ENCODE data around the gene TRHDE.
A peak's percentile ranks its signal among the peaks of the same experiment; 100 is the strongest.

Gene TRHDE

DNA sequence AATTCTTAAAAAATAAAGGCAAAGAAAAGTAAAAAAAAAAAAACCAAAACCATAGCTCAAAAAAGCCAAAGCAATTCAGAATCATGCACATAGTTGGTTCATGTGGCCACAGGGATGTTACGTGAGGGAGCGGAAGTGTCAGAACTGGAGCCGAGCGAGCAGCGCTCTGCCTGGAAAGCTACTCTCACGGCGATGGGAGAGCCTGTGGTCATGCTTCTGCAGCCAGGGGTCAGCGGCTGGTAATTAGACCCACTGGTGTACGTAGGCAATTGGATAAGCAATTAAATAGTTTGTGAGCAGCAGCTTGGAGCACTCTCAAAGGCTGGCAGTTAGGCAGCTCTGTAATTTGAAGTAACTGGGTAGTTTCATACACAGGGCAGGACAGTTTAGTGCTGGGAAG, 58.1 kb downstream of the TRHDE start:
- TF ChIP-seq, protein P1, sequence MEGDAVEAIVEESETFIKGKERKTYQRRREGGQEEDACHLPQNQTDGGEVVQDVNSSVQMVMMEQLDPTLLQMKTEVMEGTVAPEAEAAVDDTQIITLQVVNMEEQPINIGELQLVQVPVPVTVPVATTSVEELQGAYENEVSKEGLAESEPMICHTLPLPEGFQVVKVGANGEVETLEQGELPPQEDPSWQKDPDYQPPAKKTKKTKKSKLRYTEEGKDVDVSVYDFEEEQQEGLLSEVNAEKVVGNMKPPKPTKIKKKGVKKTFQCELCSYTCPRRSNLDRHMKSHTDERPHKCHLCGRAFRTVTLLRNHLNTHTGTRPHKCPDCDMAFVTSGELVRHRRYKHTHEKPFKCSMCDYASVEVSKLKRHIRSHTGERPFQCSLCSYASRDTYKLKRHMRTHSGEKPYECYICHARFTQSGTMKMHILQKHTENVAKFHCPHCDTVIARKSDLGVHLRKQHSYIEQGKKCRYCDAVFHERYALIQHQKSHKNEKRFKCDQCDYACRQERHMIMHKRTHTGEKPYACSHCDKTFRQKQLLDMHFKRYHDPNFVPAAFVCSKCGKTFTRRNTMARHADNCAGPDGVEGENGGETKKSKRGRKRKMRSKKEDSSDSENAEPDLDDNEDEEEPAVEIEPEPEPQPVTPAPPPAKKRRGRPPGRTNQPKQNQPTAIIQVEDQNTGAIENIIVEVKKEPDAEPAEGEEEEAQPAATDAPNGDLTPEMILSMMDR (conservative IDR thresholded peaks at IDR 0.05; ENCODE audit: low read depth, low read length): no peak
- peak; percentile 35 for DNase-seq (ENCODE audit: low read depth)
- no peak overlapping the region for H3K4me3 ChIP-seq (ENCODE audit: low read length)

DNA sequence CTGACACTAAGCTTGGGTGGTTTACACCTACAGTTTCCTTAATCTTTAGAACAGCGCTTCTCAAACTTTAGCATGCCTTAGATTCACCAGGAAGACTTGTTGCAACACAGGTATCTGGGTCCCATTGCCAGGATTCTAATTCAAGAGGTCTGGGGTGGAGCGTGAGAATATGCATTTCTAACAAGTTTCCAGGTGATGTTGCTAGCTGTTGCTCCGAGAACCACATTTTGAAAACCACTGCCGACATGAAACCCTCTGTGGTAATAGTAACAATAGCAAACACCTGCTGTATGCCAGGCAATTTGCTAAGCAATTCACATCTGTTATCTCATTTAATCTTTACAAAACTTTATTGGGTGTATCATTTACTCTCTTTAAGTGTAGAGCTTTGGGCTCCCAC, 58.6 kb downstream of the TRHDE start:
- no peak for DNase-seq (ENCODE audit: low read depth)
- no peak overlapping the region for H3K4me3 ChIP-seq (ENCODE audit: low read length)
- TF ChIP-seq, protein P1 (conservative IDR thresholded peaks at IDR 0.05; ENCODE audit: low read depth, low read length): no peak

DNA sequence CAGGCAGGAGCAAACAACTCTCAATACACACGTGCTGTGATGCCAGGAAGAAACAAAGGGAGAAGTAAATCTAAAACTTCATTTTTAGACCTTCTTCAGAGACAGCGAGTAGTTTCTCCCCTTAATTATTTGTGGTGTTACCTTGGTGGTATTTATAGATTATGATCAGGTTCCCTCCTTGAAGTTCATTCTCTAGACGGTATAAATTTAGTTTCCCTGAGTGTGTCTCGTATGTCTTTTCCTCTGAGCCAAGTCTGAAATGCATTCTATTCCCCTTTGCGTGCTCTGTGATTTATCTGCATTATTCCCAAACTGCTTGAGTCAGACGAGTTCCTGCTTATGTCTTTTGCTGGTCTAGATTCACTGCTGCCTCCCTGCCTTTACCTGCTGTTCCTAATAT, 65.2 kb downstream of the TRHDE start:
- no peak overlapping the region for H3K4me3 ChIP-seq (ENCODE audit: low read length)
- no peak for DNase-seq (ENCODE audit: low read depth)
- TF ChIP-seq, protein P1 (conservative IDR thresholded peaks at IDR 0.05; ENCODE audit: low read depth, low read length): no peak

DNA sequence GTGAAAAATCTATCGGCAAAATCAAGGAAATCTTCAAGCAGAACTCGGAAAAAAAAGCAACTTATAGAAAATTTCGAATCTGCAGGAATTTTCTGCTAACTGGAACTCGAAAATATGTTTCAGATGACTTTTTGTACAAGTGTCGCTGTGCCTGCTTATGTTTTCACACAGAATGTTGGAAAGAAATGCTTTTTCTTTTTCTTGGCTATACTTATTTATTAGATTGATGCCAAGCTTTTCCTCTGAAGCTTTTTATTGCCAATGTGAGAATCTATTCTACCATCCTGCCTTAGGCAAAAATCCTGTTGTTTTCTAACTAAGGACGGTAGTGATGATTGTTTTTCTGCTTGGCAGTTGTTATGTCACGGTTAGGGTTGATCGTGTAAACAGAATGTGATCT, 65.8 kb downstream of the TRHDE start:
- no peak overlapping the region for H3K4me3 ChIP-seq (ENCODE audit: low read length)
- TF ChIP-seq, protein P1 (conservative IDR thresholded peaks at IDR 0.05; ENCODE audit: low read depth, low read length): no peak
- no peak for DNase-seq (ENCODE audit: low read depth)

DNA sequence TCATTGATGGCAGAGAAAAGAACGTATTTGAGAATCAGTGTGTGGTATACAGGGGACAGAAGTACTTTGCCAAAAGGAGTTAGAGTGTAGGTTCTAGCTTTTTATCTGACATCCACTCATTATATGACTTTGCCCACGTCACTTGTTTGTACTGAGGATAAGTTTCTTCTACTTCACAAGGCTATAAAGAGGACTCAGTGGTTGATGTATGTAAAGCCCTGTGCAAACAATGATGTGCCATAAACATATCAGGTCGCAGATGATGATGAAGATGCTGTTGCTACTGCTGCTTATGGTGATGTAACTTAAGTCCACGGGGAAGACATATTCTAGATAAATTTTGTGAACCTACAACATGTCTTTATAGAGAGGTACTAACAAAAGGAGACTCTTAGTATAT, 66.3 kb downstream of the TRHDE start:
- no peak overlapping the region for H3K4me3 ChIP-seq (ENCODE audit: low read length)
- no peak for DNase-seq (ENCODE audit: low read depth)
- TF ChIP-seq, protein P1 (conservative IDR thresholded peaks at IDR 0.05; ENCODE audit: low read depth, low read length): no peak

DNA sequence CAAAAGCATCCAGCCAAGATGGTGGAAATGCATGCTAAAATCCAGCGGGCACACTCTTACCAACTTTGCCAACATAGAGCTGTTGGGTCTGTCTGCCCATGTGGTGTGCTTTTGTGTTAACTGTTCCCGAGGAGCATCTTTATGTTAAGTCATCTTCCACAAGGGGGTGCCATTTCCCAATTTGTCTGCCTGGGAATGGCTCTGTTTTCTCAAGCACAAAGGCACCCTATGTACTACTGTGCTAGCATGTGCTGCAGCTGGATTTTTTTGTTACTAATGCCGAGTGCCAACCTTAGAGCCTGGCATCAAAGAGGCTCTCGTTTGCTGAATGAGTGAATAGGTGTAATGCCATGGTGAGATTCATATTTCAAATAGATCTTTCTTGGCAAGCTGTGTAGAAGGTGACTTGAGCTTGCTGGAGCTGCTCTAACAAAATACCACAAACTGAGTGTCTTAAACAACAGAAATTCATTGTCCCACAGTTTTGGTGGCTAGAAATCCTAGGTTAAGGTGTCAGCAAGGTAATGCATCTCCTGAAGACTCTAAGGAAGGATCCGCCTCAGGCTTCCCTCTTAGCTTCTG, 74.3 kb downstream of the TRHDE start:
- TF ChIP-seq, protein P1 (conservative IDR thresholded peaks at IDR 0.05; ENCODE audit: low read depth, low read length): peak; percentile 69
- peak; percentile 36 for DNase-seq (ENCODE audit: low read depth)
- no peak overlapping the region for H3K4me3 ChIP-seq (ENCODE audit: low read length)

DNA sequence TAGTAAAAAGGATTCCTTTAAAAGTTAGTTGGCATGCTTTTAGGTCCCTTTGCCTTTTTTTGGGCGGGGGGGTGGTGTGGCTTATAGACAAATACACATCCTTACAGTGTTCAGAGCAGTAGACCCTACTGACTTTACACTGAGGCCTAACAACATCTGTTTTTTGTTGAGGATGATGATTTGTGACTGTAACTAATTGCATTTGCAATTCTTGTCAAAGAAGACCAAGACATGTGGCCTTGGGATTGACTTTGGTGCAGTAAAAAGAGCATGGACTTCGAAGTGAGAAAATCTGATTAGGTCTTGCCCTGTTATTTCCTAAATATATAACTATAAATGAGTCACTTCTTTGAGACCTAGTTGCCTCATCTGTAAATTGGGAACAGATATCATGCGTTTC, 77.3 kb downstream of the TRHDE start:
- no peak for DNase-seq (ENCODE audit: low read depth)
- TF ChIP-seq, protein P1 (conservative IDR thresholded peaks at IDR 0.05; ENCODE audit: low read depth, low read length): no peak
- H3K4me3 ChIP-seq (ENCODE audit: low read length): no peak overlapping the region

All from retinal pigment epithelial cell (primary cell).